Measurements from ENCODE around the gene ATF6. TPM values are rescaled to one million over a fixed set of nuclear protein-coding genes. Genes with fewer than 3 reads are reported as not detected.

Gene ATF6
- total and polyA plus RNA-seq, 2 donors from 2014 or later: 11.5 to 35.6 TPM

GRCh38 chr1:161782886-161783285 lies 16.8 kb downstream of the ATF6 start:
- Histone ChIP-seq H3K4me1 (ENCODE audit: control insufficient read depth in 2 of 3, insufficient read depth in 2 of 3, low read depth in 1 of 3, low read length in 3 of 3) (peaks cover 0 to 3% (median 0%) of the 10 kb centered on the region in 3 donors), H3K4me3 (ENCODE audit: low read length in 3 of 3) (no peak overlapping the region), H3K9ac (ENCODE audit: low read length in 3 of 3) (no peak overlapping the region), H3K27me3 (ENCODE audit: control insufficient read depth, insufficient read depth, low read length) (no peaks in the 10 kb centered on the region), H3K27ac (ENCODE audit: low read depth in 2 of 2, low read length in 2 of 2) (no peak overlapping the region), H3K9me3 (ENCODE audit: control insufficient read depth in 2 of 3, insufficient read depth in 1 of 3, low read length in 3 of 3) (no peaks in the 10 kb centered on the region), H3K36me3 (ENCODE audit: control insufficient read depth in 2 of 3, insufficient read depth in 3 of 3, low read length in 3 of 3) (peaks cover 2 to 17% (median 10%) of the 10 kb centered on the region in 3 donors)
- intact Hi-C loops (cut with DNase I): no loop called here
- DNase-seq (no peak), FAIRE-seq (no peak)
- no peak for TF ChIP-seq CTCF (IDR thresholded peaks at IDR 0.05; ENCODE audit: borderline replicate concordance, extremely low read depth, insufficient read depth)

GRCh38 chr1:161784968-161785367 lies 18.8 kb downstream of the ATF6 start:
- H3K36me3 ChIP-seq (ENCODE audit: control insufficient read depth in 2 of 3, insufficient read depth in 3 of 3, low read length in 3 of 3): peaks cover 2 to 17% (median 10%) of the 10 kb centered on the region in 3 donors
- no peak overlapping the region for H3K27ac ChIP-seq (ENCODE audit: low read depth in 2 of 2, low read length in 2 of 2)
- no peak overlapping the region for H3K9ac ChIP-seq (ENCODE audit: low read length in 3 of 3)
- no peaks in the 10 kb centered on the region for H3K9me3 ChIP-seq (ENCODE audit: control insufficient read depth in 2 of 3, insufficient read depth in 1 of 3, low read length in 3 of 3)
- H3K4me3 ChIP-seq (ENCODE audit: low read length in 3 of 3): no peak overlapping the region
- no peaks in the 10 kb centered on the region for H3K27me3 ChIP-seq (ENCODE audit: control insufficient read depth, insufficient read depth, low read length)
- intact Hi-C loops (cut with DNase I): no loop called here
- no peak for FAIRE-seq
- DNase-seq: no peak
- no peak for TF ChIP-seq CTCF (IDR thresholded peaks at IDR 0.05; ENCODE audit: borderline replicate concordance, extremely low read depth, insufficient read depth)
- H3K4me1 ChIP-seq (ENCODE audit: control insufficient read depth in 2 of 3, insufficient read depth in 2 of 3, low read depth in 1 of 3, low read length in 3 of 3): no peaks in the 10 kb centered on the region

GRCh38 chr1:161787355-161787754 lies 21.2 kb downstream of the ATF6 start:
- Histone ChIP-seq H3K36me3 (ENCODE audit: control insufficient read depth in 2 of 3, insufficient read depth in 3 of 3, low read length in 3 of 3) (peaks cover 5 to 22% (median 18%) of the 10 kb centered on the region in 3 donors), H3K4me1 (ENCODE audit: control insufficient read depth in 2 of 3, insufficient read depth in 2 of 3, low read depth in 1 of 3, low read length in 3 of 3) (no peaks in the 10 kb centered on the region), H3K9me3 (ENCODE audit: control insufficient read depth in 2 of 3, insufficient read depth in 1 of 3, low read length in 3 of 3) (no peaks in the 10 kb centered on the region), H3K4me3 (ENCODE audit: low read length in 3 of 3) (no peak overlapping the region), H3K27ac (ENCODE audit: low read depth in 2 of 2, low read length in 2 of 2) (no peak overlapping the region), H3K9ac (ENCODE audit: low read length in 3 of 3) (no peak overlapping the region), H3K27me3 (ENCODE audit: control insufficient read depth, insufficient read depth, low read length) (no peaks in the 10 kb centered on the region)
- intact Hi-C loops (cut with DNase I): no loop called here
- DNase-seq: no peak
- no peak for TF ChIP-seq CTCF (IDR thresholded peaks at IDR 0.05; ENCODE audit: borderline replicate concordance, extremely low read depth, insufficient read depth)
- no peak for FAIRE-seq
